Ovary (tissue), 9 donors: ENCODE results near the gene ZFYVE1. TPM values are rescaled to one million over a fixed set of nuclear protein-coding genes. Genes with fewer than 3 reads are reported as not detected.
"Not testable (repeated sequence)": the region's sequence is repeated elsewhere in the genome, so short reads cannot be mapped to it uniquely, and the experiment has no call there.

Experiments used
- DNase-seq, 5 donors: peaks; one replicate each; pipeline ENCODE4 v3.0.0-alpha.2; 2019 to 2020
- H3K27ac ChIP-seq, 2 donors: fragments of 200-600 bp; one replicate each; pipeline versions ENCODE4 v1.5.1 to v1.8.0; 2019 to 2022
- H3K27me3 ChIP-seq: fragments of 200-600 bp; one replicate; pipeline ENCODE4 v1.8.0; 2022
- H3K36me3 ChIP-seq: fragments of 200-600 bp; sonication (generic); one replicate; pipeline ENCODE4 v1.5.1; 2019
- H3K4me1 ChIP-seq: one replicate; pipeline ENCODE4 v1.8.1; 2013; ENCODE audit warnings: mild to moderate bottlenecking, moderate library complexity; ENCODE audit not compliant: insufficient read depth
- H3K4me3 ChIP-seq: fragments of 200-600 bp; sonication (generic); one replicate; pipeline ENCODE4 v1.5.1; 2017
- H3K9me3 ChIP-seq, 2 donors: fragments of 200-600 bp in 1 of 2; sonication (generic) in 1 of 2; one replicate each; pipeline versions ENCODE4 v1.5.1 to v1.8.1; 2013 to 2019; ENCODE audit warnings: mild to moderate bottlenecking in 1 of 2, moderate library complexity in 1 of 2
- CTCF ChIP-seq, 3 donors: fragments of 450-650 bp in 2 of 3; fragments of 200-600 bp in 1 of 3; IDR thresholded peaks; one replicate each; pipeline versions ENCODE4 v1.5.1 to v1.8.0; 2016 to 2022; ENCODE audit warnings: antibody characterized with exemption in 3 of 3, mild to moderate bottlenecking in 1 of 3
- EP300 ChIP-seq: sonication (generic); formaldehyde crosslinking; IDR thresholded peaks from one replicate; pipeline ENCODE4 v1.6.1; 2017; ENCODE audit warnings: antibody characterized with exemption
- POLR2A ChIP-seq: fragments of 450-650 bp; IDR thresholded peaks from one replicate; pipeline ENCODE4 v1.6.1; 2017; ENCODE audit warnings: antibody characterized with exemption, mild to moderate bottlenecking, moderate library complexity
- WGBS, 3 donors: extraction: QIAGEN DNeasy Blood & Tissue Kit in 1 of 3; methylation state at CpG; one replicate each; pipeline versions ENCODE4 v1.1.5 to v1.1.7; 2013 to 2017; 5-methylcytosine and 5-hydroxymethylcytosine counted together
- intact Hi-C, 4 donors: fragments of 100-400 bp; cut with DNase I; formaldehyde crosslinking; loops; one replicate each; pipeline versions ENCODE4 v1.11.0 to v1.15.1; 2022 to 2023
- polyA plus RNA-seq, 2 donors: library from polyadenylated mRNA; stranded (reverse); fragments of 200-250 nt in 1 of 2; fragments of 350-450 nt in 1 of 2; fragmentation: Illumina TruSeq in 1 of 2; extraction: RNeasy Lipid Tissue Mini Kit (QIAGEN cat#74804) in 1 of 2; gene quantifications; one replicate each; pipeline ENCODE4 v1.2.3, GENCODE V29; 2013 to 2014
- total RNA-seq, 7 donors: library from RNA; depleted of rRNA in 2 of 7; stranded (reverse); fragments of >200 nt in 2 of 7; fragmentation: NEBNext Ultra II Directional in 3 of 7; extraction: Animal tissue kit (Norgen Biotek cat#: 25700) in 3 of 7; gene quantifications; one replicate each; pipeline versions ENCODE4 v1.1.0 to v1.2.4, GENCODE V29; 2016 to 2023
- donor health status: DM: no; HTN: no; CAD: no; lungs with moderate emphysema.
- donor health status: DM: no; HTN: no; CAD: no.
- donor health status: Bipolar disorder and iron deficiency.
- donor health status: DM: yes; HTN: yes; CAD: no.
- donor health status: DM: no; HTN: no; CAD: no.
- donor health status: DM: yes; HTN: yes; CAD: no.

The ZFYVE1 gene
- total and polyA plus RNA-seq, 9 donors = 8.6 to 17.6 (median 12.3) TPM

- DNase-seq = no peak
- H3K4me1 ChIP-seq = no peaks in the 10 kb centered on the region
- no peak overlapping the region for H3K27ac ChIP-seq
- no peaks in the 10 kb centered on the region for H3K36me3 ChIP-seq
- no peak overlapping the region for H3K4me3 ChIP-seq
- no peaks in the 10 kb centered on the region for H3K27me3 ChIP-seq
- intact Hi-C loops = no loop called here
- no peak for TF ChIP-seq EP300
- TF ChIP-seq CTCF (IDR thresholded peaks at IDR 0.05) = no peak
- TF ChIP-seq POLR2A = no peak
- no peaks in the 10 kb centered on the region for H3K9me3 ChIP-seq
- WGBS, 3 donors = 77 to 79% (median 78%) methylated on average over 10 of the region's 10 CpGs
Measured at GRCh38 chr14:72961579-72962335, 65.1 kb downstream of the ZFYVE1 start.

GRCh38 chr14:72961016-72961415 lies 65.9 kb downstream of the ZFYVE1 start:
- H3K27me3 ChIP-seq, H3K36me3 ChIP-seq, intact Hi-C loops, H3K4me3 ChIP-seq, H3K9me3 ChIP-seq, DNase-seq, H3K4me1 ChIP-seq, H3K27ac ChIP-seq: not testable (repeated sequence)
- 92 to 98% (median 98%) methylated on average over 4 of the region's 4 CpGs for WGBS, 3 donors

- WGBS, 3 donors = 89 to 92% (median 90%) methylated on average over 15 of the region's 15 CpGs
- Histone ChIP-seq H3K36me3 (no peaks in the 10 kb centered on the region), H3K27me3 (no peaks in the 10 kb centered on the region), H3K9me3 (no peaks in the 10 kb centered on the region), H3K4me1 (no peaks in the 10 kb centered on the region), H3K4me3 (no peak overlapping the region), H3K27ac (no peak overlapping the region)
- no peak for TF ChIP-seq EP300
- no peak for TF ChIP-seq POLR2A
- no peak for TF ChIP-seq CTCF (IDR thresholded peaks at IDR 0.05)
- intact Hi-C loops = no loop called here
- DNase-seq = no peak
Measured at GRCh38 chr14:72958548-72958947, 68.4 kb downstream of the ZFYVE1 start.

GRCh38 chr14:72957213-72957612 lies 69.7 kb downstream of the ZFYVE1 start:
- no peak for TF ChIP-seq EP300
- no peak for TF ChIP-seq CTCF (IDR thresholded peaks at IDR 0.05)
- TF ChIP-seq POLR2A = no peak
- no peaks in the 10 kb centered on the region for H3K9me3 ChIP-seq
- H3K27me3 ChIP-seq = no peaks in the 10 kb centered on the region
- H3K27ac ChIP-seq = no peak overlapping the region
- intact Hi-C loops = no loop called here
- no peaks in the 10 kb centered on the region for H3K36me3 ChIP-seq
- no peaks in the 10 kb centered on the region for H3K4me1 ChIP-seq
- no peak overlapping the region for H3K4me3 ChIP-seq
- 92 to 96% (median 95%) methylated on average over 3 of the region's 3 CpGs for WGBS, 3 donors
- DNase-seq = no peak

GRCh38 chr14:72956741-72957140 lies 70.2 kb downstream of the ZFYVE1 start:
- intact Hi-C loops, H3K27ac ChIP-seq, H3K9me3 ChIP-seq, H3K4me1 ChIP-seq, DNase-seq, H3K27me3 ChIP-seq, H3K4me3 ChIP-seq, H3K36me3 ChIP-seq: not testable (repeated sequence)
- 91 to 95% (median 92%) methylated on average over 9 of the region's 9 CpGs for WGBS, 3 donors
